Thyroid gland (tissue), 4 donors: ENCODE data around the gene ABHD12.

Source experiments
- POLR2A ChIP-seq, 2 donors: fragments of 450-650 bp; IDR thresholded peaks; one replicate each; pipeline ENCODE4 v1.6.1; 2017; ENCODE audit warnings: antibody characterized with exemption in 2 of 2, mild to moderate bottlenecking in 2 of 2, moderate library complexity in 1 of 2
- TF ChIP-seq, protein P1 (sequence below), 6 experiments: fragments of 200-600 bp in 3 of 6; fragments of 450-650 bp in 3 of 6; sonication (generic) in 3 of 6; IDR thresholded peaks; one replicate each; pipeline ENCODE4 v1.5.1; 2016 to 2019; ENCODE audit warnings: antibody characterized with exemption in 6 of 6, mild to moderate bottlenecking in 2 of 6, inconsistent platforms in 1 of 6, moderate library complexity in 1 of 6

DNA sequence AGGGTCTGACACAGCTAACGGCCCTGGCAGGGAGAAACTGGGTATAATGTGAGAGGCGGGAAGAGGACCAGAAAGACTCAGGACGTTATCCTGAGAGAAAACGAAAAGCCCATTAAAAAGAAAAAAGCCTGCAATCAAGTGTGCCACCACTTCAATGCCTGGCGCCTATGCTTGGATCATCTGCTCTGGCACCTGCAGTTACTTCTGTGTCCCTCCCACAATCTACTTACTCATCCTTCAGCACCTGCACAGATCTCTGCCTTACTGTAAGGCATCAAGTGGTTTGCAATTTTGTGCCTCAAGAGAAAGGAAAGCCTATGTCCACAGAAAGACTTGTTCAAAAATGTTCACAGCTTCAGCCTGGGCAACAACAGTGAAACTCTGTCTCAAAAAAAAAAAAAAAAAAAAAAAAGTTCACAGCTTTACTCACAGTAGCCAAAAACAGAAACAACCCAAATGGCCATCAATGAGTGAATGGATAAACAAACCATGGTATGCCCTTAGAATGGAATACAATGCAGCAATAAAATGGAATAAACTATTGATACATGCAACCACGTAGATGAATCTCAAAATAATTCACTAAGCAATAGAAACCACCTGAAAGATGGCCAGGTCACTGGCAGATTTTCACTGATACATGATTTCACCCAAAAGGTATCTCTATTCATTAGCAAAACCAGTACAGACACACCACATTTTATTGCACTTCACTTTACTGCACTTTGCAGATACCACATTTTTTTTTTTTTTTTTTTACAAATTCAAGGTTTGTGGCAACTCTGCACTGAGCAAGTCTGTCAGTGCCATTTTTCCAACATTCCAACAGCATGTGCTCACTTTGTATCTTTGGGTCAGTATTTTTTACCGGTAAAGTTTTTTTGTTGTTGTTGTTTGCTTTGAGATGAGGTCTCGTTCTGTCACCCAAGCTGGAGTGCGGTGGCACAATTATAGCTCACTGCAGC is 48.6 kb downstream of the ABHD12 start:
- TF ChIP-seq, protein P1, sequence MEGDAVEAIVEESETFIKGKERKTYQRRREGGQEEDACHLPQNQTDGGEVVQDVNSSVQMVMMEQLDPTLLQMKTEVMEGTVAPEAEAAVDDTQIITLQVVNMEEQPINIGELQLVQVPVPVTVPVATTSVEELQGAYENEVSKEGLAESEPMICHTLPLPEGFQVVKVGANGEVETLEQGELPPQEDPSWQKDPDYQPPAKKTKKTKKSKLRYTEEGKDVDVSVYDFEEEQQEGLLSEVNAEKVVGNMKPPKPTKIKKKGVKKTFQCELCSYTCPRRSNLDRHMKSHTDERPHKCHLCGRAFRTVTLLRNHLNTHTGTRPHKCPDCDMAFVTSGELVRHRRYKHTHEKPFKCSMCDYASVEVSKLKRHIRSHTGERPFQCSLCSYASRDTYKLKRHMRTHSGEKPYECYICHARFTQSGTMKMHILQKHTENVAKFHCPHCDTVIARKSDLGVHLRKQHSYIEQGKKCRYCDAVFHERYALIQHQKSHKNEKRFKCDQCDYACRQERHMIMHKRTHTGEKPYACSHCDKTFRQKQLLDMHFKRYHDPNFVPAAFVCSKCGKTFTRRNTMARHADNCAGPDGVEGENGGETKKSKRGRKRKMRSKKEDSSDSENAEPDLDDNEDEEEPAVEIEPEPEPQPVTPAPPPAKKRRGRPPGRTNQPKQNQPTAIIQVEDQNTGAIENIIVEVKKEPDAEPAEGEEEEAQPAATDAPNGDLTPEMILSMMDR (IDR thresholded peaks at IDR 0.05), result no peak
- TF ChIP-seq POLR2A (IDR thresholded peaks at IDR 0.05), result no peak
